ENCODE data around the gene TNFRSF1B.

The TNFRSF1B gene

DNA sequence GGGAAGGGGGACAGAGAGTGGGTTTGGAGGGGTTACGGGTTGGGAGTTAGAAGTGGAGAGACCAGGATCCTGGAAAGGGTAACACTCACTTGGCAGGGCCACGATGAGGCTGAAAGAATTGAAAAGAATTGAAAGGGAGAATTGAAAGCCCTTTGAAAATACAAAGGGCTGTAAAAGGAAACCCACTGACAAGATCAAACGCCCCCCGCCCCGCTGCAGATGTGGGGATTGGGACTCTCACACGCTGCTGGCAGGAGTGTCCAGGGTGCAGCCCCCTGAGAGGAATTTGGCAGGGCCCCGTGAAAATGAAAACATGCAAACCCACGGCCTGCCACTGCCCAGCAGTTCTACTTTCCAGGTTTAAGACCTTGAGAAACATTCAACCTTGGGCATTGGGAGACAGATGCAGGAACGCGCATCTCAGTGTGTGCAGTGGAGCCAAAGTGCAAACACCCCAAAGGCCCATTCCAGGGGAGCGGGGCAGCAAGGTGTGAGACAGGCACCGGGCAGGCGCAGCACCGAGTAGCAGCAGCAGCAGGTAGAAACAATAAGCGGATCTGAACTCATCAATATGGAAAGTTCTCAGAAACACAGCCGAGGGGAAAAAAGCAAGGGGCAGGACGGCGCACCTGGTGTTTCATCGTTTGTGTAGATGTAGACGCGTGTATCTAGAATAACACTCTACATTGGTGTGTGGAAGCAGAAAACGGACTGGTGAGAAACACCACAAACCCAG lies 8.3 kb upstream of the TNFRSF1B start:
- DNase-seq (ENCODE audit: low read depth in 2 of 2) = no peak

DNA sequence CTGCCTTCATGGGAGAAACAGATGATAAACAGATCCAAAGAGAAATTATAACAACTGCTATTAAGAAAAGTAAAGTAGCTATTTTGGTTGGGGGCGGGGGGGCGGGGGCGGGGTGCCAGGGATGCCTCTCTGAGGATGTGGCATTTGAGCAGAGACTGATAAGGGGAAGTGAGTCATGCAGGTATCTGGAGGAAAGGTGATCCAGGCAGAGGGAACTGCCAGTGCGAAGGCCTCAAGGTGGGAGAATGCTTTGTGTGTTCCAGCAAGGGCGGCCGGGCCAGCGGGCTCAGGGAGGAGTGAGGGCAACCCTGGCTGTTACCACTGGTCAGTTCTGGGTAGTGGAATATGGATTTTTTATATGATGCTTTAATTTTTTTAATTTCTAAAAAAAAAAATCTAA lies 7.0 kb upstream of the TNFRSF1B start:
- DNase-seq (ENCODE audit: low read depth in 2 of 2) = no peak

DNA sequence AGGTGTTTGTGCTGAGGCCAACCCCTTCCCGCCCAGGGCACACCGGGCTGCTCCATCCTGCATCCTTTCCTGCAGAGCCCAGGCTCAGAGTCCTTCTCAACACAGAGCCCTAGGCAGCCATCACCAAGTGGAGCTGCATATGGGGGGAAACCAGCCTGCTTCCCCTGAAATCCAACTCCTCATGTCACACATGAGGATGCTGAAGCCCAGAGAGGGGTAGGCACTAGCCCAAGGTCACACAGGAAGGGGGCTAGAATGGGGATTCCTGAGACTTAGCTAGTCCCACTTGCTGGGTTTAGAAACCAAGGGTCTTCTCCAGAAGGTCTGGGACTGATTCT lies 5.5 kb upstream of the TNFRSF1B start:
- no peak for DNase-seq (ENCODE audit: low read depth in 2 of 2)

DNA sequence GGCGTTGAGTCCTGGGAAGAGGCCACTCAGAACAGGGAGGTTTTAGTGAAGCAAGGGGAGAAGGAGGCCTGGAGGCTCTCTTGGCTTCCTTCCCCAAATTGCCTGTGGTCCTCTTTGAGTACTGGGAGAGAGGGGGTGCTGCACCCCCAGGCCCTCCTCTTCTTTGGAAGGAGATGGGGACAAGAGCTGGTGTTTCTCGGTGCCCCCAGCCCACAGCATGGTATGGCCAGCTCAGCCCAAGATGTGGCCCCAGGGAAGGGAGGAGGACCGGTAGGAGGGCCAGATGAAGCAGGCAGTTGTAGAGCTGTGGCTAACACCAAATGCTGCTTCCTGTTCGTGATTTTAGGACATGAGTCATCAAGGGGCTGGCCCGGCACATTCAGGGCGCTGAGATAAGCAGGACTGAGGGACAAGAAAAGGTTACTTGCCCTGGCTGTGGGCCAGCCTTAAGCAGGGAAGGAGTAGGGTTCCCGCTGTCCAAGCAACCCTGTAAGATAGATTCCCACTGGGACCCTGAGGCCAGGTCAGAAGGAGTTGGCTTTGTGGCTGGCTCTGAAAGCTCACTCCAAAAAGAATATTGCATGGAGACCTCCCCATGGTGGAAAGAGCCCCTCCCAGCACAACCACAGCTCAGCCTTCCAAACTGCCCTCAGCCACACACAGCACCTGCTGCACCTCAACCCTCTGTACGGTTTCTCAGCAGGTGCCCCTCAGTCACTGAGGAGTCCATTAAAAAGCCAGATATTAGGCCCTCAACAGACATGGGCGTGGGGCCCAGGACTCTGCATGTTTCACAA lies 4.9 kb upstream of the TNFRSF1B start:
- DNase-seq (ENCODE audit: low read depth in 2 of 2) = peak; percentile 49

DNA sequence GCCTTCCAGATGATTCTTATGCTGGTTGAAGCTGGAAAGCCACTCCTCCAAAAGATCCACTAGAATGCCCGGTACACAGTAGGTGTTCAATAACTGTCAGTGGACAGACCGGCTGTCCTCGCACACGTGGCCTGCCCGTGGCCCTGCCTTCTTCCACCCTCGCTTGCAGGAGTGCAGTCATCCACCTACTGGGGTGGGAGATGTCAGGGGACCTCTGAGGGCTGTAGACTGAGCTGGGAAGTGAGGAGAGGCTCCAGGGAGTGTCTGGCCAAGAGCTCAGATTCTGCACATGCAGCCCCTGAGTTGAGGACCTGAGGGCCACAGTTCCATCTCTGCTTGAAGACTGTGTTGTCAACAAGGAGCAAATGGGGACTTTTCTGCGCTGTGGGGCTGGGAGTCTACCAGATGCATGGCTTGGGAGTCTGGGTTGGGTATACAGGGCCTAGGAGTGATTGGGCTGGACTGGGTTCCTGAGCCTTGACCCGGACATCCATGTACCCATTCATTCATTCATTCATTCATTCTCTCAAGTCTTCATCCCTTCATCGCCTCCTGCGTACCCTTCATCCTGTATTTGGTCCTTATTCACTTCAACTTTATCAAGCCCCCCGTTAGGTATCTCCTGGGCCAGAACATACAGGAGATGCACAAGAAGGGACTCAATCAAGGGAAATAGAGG lies 4.2 kb upstream of the TNFRSF1B start:
- DNase-seq (ENCODE audit: low read depth in 2 of 2) = no peak

DNA sequence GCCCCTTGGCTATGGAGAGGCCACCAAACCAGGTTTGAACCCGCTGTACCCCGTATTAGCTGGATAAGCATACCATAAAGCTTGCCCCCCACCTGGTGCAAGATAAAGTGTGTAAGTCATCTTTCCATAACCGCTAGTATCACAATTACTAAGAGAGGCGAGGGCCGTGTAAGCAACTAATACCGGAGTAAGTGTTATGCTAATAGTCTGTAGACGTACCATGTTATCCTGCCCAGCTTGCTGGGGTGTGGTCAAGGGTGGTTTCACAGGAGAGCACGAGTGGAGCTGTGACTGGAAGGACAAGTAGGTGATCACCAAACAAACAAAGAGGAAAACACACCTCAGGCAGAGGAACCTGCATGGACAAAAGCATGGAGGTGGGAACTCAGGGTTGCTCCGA lies 3.6 kb upstream of the TNFRSF1B start:
- no peak for DNase-seq (ENCODE audit: low read depth in 2 of 2)

DNA sequence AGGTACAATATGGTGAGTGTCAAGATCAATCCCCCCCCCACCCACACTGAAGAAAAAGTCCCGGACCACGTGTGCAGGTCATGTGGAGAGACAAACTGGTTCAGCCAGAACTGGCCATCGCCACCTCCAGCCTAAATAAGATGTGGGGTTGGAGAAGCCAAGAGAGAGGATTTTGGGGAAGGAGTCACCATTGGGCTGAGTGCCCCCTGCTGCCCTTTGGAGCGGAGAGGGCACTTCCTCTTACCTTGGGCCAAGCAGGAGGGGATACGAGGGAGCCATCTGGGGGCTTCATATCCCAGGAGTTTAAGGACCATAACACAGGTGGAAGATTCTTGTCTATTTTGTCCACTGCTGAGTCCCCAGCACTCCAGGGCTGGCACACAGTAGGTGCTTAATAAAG lies 2.6 kb upstream of the TNFRSF1B start:
- DNase-seq (ENCODE audit: low read depth in 2 of 2) = no peak

DNA sequence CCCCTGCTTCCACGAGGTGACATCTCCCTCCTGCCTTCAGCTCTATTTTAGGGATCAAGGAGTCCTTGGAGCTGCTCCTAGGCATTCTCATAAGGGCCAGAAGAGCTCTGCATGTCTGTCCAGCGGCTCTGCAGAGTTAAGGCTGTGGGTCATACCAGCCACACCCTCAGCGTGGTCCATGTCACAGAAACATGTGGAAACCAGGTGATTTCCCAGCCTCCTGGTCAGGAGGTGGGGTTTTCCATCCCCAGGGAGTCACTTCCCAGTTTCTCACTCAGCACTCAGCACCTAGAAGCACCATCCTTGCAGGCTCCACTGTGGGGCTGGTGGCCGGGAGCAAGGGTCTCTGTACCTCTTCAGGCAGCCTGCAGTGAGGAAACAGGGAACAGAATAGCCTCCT lies 1.4 kb upstream of the TNFRSF1B start:
- no peak for DNase-seq (ENCODE audit: low read depth in 2 of 2)

DNA sequence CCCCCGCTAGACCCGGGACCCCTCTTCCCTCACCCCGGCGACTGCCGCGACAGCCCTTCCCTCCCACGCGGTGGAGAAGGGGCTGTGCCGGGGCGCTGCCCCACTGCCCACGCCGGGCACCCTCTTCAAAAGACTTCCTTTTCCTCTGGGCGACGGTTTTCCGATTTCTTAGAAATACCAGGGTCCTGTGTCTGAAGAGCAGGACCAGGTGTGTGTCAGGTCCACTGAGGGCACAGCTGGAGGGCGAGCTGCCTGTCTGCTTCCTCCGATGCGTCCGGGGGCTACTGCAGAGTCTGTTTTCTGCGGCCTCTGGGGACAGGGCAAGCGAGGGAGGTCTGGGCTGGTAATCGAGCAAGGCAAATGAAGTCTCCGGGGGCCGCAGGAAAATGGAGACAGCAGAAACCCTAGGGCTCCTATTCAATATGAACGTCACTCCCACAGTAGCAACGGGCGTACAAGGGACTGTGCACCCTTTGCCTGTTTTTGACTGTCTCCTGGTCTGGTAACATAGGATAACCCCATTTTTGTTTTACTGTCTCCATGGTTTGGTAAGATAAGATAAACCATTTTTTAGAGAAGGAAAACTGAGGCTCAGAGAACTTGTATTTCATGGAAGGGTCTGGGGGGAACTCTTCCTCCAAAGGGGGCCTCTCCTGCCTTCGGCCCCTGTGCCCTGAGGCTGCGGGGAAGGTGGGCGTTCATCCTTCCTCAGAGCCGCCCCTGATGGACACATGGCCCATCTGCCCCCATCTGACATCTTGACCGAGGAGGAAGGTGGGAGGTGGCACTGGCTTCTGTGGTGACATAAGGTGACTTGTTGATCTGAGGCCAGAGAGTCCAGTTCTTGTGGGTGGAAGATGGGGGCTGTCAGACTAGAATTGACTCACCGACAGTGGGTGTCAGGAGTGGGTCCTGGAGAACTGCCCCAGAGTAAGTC lies 970 bp downstream of the TNFRSF1B start:
- no peak for DNase-seq (ENCODE audit: low read depth in 2 of 2)

DNA sequence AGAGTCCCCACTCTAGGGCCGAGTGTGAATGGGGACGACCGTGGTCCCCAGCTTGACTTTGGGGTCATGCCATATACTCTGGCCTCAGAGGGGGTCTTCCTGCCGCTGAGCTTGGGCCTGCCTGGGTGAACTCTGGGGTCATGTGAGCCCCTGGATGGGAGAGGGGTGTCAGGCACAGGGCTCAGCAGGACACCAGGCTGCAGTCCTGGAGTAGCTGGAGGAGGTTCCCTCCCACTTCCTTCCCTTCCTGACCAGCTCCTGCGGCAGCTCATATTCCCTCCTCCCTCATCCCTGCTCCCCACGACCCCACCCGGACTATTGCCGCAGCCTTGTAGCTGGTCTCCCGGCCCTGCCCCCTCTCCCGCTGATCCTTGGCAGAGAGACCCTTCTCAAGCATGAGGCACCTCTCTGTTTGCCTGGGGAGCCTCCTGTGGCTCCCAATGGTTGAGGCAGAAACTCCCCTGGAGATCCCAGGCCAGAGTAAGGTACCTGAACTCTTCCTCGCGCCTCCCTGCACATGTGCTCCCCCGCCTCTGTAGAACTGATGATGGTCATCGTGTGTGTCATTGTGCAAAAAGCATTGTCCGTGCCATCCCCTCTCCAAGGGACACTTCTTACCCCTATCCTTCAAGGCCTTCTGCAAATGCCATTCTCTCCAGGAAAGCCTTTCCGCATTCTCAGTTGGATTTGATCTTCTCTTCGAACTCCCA lies 1.8 kb downstream of the TNFRSF1B start:
- DNase-seq (ENCODE audit: low read depth in 2 of 2) = no peak

DNA sequence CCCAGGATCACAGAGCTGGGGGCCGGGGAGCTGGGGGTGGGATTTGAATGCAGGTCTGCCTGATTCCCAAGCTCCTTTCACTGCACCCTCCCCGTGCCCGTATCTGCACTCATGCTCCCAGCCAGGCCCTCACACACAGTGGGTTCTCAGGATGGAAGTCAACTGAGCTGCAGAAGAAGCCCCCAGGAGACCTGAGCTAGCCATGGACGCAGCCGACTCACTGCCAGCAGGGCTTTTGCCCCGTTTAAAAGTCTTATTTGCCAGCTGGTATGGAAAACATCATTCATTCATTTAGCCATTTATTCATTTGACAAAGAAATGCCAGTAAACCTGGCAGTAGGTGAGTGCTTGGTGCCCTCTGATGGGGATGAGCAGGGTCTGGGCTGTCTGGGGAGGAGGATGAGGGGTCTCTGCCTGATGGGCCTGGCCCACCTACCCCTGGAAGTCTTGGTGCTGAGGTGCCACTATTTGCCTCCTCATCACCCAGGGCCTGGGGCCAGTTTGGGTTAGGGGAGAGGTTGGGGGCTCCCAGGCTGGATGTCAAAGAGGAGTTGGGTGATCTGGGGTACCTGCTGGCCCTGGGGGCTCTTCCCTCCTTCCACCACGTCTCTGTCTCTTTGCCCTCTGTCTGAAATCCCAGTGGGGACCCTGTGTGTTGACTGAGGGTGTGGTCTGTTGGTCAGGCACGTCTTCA lies 2.8 kb downstream of the TNFRSF1B start:
- DNase-seq (ENCODE audit: low read depth in 2 of 2) = no peak

DNA sequence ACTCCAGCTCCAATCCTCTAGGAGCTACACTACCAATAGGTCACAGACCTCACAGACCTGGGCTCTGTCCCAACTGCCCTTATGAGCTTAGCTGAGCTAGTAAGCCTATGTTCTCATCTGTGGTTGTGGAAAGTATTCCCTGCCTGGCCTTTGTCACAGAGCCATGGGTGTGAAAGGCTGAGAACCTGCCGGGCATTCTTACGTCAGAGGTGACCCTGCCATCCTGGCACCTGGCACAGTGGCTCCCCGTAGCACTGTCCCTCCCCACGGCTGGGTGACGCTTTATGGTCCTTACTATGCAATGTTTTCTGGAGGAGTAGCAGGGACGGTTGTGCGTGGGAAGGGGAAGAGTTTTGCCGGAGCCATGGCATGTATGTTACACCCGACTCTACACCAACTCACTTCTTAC lies 3.5 kb downstream of the TNFRSF1B start:
- no peak for DNase-seq (ENCODE audit: low read depth in 2 of 2)

DNA sequence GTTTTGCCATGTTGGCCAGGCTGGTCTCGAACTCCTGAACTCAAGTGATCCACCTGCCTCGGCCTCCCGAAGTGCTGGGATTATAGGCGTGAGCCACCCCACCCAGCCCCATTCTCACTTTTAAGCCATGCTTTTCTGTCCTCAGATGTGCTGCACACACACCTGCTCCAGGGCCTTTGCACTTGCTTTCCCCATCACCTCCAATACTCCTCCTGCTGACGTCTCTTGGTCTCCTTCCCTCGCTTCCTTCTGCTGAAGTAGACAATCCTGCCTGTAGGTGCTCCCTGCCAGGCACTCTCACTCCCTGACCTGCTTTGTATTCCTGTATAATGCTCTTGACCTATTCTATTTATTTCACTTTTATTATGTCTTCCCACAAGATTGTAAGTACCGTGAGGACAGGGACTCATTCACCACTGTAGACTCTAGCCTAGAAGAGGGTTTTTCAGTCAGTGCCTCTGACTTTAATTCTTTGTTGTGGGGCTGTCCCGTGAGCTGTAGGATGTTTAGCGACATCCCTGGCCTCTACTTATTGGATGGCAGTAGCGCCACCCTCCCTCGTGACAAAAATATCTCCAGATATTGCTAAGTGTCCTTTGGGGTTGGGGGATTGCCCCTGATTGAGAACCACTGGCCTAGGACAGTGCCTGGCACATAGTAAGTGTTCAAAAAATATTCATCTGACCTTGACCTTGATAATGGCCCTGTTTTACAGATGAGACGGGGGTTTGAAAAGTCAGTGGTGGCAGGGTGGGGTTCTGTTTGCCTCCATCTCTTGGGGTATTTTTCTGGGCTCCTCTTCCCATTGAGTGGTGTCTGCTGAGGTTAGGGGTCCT lies 4.6 kb downstream of the TNFRSF1B start:
- no peak for DNase-seq (ENCODE audit: low read depth in 2 of 2)

DNA sequence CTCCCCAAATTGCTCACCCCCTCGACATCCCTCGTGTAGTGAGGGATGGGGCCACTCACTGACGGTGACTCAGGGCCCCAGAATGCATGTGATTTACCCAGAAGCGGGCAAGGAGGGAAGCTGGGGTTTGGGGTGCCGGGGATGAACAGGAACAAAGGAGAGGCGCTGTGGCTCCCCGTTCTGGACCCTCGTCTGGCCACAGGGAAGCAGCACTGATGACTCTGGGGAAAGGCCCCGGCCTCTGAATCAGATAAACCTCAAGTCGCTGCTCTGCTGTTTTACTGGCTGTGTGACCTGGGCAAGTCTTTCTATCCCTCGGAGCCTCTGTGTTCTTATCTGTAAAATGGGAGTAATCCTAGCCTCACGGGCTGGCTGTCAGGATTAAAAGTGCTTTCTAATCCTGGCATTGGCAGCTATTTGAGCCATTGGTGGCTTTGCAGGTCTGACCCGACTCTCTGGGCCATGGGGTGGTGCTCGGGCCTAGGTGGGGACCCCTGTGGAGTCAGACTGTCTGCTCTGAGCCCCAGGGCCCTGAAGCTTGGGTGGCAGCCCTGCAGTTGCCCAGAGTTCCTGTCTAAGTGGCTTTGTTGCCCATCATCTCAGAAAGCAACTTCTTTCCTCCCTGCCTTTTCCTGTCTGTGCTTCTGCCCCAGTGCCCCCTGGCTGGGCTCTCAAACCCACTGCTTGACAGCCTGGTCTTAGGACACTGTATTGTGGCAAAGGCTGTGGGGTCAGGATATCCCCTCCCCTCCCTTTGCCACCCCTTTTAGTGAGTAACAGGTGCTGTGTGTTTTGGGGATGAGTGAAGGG lies 5.5 kb downstream of the TNFRSF1B start:
- DNase-seq (ENCODE audit: low read depth in 2 of 2) = no peak

DNA sequence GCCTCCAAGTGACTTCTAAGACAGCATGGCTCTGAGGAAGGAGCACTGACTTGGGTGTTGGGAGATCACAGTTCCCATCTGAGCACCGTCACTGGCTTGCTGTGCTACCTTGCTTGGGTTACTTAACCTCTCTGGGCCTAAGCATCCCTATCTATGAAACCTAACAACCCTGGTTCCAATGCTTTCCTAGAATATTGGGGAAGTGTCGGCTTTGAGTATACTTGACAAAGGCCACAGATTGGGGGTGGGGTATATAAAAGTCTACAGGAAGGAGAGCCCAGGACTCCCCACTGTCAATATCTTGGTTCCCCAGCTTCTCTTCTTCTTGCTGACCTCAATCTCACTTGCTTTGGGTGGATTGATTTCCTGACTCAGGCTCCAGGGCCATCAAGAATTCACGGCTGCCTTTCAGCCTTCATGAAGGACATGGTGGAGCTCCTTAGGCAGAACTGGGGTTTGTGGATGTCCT lies 6.3 kb downstream of the TNFRSF1B start:
- DNase-seq (ENCODE audit: low read depth in 2 of 2) = no peak

DNA sequence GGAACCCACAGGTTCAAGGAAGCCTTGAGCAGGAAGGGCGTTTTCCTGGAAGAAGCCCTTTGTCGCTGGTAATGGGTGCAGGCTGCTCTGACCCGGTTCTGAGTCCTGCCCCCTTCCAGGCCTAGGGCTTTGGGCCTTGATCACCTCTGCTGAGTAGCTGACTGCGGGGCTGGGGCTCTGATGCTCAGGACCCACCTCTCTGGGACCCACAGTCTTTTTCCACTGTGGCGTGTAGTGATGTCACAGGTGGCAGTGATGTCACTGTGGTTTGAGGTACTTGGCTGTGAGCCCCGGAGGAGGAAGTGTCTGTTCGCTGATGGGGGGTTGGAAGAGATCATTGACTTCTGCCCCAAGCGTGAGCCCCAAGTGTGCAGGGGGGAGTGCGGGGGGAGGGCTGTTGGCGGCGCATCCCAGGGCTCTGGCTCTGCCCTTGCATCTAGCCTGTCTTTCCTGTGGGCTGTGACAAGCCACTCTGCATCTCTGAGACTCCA lies 6.9 kb downstream of the TNFRSF1B start:
- DNase-seq (ENCODE audit: low read depth in 2 of 2) = peak; percentile 65 to 89

DNA sequence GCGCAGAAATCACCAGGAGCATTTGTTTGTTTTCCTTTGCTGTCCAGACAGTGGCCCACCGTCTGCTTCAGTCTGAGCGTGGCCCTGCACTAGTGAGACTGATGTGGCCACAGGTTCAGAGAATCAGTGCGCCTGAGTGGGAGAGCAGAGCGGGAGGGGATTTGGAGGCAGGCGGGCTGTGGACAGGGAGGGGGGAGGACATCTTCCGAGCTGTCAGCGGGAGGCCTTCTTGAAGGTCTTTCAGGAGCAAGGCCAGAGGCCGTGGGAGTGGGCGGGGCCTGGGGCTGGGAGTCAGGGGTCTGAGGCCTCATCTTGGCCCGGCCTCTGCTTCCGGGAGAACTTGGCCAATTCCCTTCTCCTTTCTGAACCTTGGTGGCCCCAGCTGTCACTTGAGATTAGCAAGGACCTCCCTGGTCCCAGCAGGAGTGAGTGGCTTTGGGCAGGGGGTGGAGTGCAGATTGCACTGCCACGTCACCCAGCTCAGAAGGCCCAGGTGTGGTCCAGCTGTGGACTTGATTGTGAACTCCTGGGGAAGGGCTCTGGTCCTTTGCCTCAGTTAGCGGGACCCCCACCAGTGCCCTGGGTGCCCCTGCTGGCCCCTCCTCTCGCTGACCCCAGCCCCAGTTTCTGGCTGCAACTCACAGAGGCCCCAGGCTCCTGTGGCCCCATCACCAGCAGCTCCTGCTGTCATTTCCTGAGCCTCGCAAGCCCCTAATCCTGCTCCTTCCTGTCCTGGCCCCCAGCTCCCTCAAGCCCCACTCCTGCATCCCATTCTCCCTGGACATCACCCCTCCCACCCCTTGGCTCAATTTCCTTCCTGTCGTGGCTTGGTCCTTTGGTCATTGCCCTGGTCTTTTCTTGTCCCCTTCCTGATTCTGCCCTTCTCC lies 8.4 kb downstream of the TNFRSF1B start:
- no peak for DNase-seq (ENCODE audit: low read depth in 2 of 2)
